Activated T-cell treated with anti-CD3 and anti-CD28 coated beads for 48 hours (primary cell): ENCODE results near the gene KRTAP9-8.
"Not testable (repeated sequence)": the region's sequence is repeated elsewhere in the genome, so short reads cannot be mapped to it uniquely, and the experiment has no call there.

Experiments
- DNase-seq: peaks from one replicate; pipeline ENCODE4 v3.0.0-alpha.2; 2020; ENCODE audit warnings: low read depth

The KRTAP9-8 gene

GRCh38 chr17:41237949-41238437 is at the start of gene KRTAP9-8:
Gene KRTAP9-8 (plus strand): TSS chr17:41237999. CDS start chr17:41238052, 53 bp downstream.
- DNase-seq: not testable (repeated sequence)

- not testable (repeated sequence) for DNase-seq
Measured at GRCh38 chr17:41189837-41190318, 47.9 kb upstream of the KRTAP9-8 start, which contains the start of gene KRTAP9-1. Gene KRTAP9-1 (plus strand): TSS chr17:41189887. CDS start chr17:41189887, 0 bp downstream.

GRCh38 chr17:41190328-41190727 is 47.5 kb upstream of the KRTAP9-8 start:
- no peak for DNase-seq

- DNase-seq: no peak
Measured at GRCh38 chr17:41196068-41196467, 41.7 kb upstream of the KRTAP9-8 start.

- DNase-seq: no peak
Measured at GRCh38 chr17:41199421-41200078, 38.2 kb upstream of the KRTAP9-8 start.

GRCh38 chr17:41211845-41212466 is 25.8 kb upstream of the KRTAP9-8 start:
- DNase-seq: no peak

GRCh38 chr17:41212524-41213169 is 25.2 kb upstream of the KRTAP9-8 start:
- no peak for DNase-seq

- no peak for DNase-seq
Measured at GRCh38 chr17:41215681-41216080, 22.1 kb upstream of the KRTAP9-8 start.

- no peak for DNase-seq
Measured at GRCh38 chr17:41223821-41224220, 14.0 kb upstream of the KRTAP9-8 start.

- DNase-seq: no peak
Measured at GRCh38 chr17:41226051-41226450, 11.7 kb upstream of the KRTAP9-8 start.

- not testable (repeated sequence) for DNase-seq
Measured at GRCh38 chr17:41226598-41227095, 11.2 kb upstream of the KRTAP9-8 start, which contains the start of gene KRTAP9-2. Gene KRTAP9-2 (plus strand): TSS chr17:41226648. CDS start chr17:41226655, 7 bp downstream.

GRCh38 chr17:41230094-41230493 is 7.7 kb upstream of the KRTAP9-8 start:
- DNase-seq: no peak

GRCh38 chr17:41231731-41232130 is 6.1 kb upstream of the KRTAP9-8 start:
- DNase-seq: no peak

GRCh38 chr17:41232399-41233105 is 5.2 kb upstream of the KRTAP9-8 start, which contains the start of gene KRTAP9-3:
Gene KRTAP9-3 (plus strand): TSS chr17:41232449. CDS start chr17:41232502, 53 bp downstream.
- DNase-seq: not testable (repeated sequence)

- not testable (repeated sequence) for DNase-seq
Measured at GRCh38 chr17:41237116-41237515, 683 bp upstream of the KRTAP9-8 start.

- not testable (repeated sequence) for DNase-seq
Measured at GRCh38 chr17:41246995-41247787, 9.4 kb downstream of the KRTAP9-8 start.

GRCh38 chr17:41249637-41250240 is 11.9 kb downstream of the KRTAP9-8 start, which contains the start of gene KRTAP9-4:
Gene KRTAP9-4 (plus strand): TSS chr17:41249687. CDS start chr17:41249721, 34 bp downstream.
- DNase-seq: not testable (repeated sequence)

- DNase-seq: no peak
Measured at GRCh38 chr17:41251261-41251660, 13.5 kb downstream of the KRTAP9-8 start.

GRCh38 chr17:41254861-41255260 is 17.1 kb downstream of the KRTAP9-8 start:
- DNase-seq: no peak
